Chondrocyte (in vitro differentiated cells): Measurements from ENCODE around the gene WRAP53. TPM values are rescaled to one million over a fixed set of nuclear protein-coding genes. Genes with fewer than 3 reads are reported as not detected.

ENCODE experiments used
- DNase-seq: peaks from one replicate; pipeline ENCODE4 v3.0.0; 2021; ENCODE audit warnings: mixed read lengths, low spot score
- H3K27ac Mint-ChIP-seq: one replicate; pipeline ENCODE4 v1.8.0; 2021; ENCODE audit warnings: mild to moderate bottlenecking, moderate library complexity, mixed read lengths; ENCODE audit not compliant: unreplicated experiment
- H3K27me3 Mint-ChIP-seq: 2 replicates; pipeline ENCODE4 v1.8.0; 2021; ENCODE audit warnings: low read depth, mixed read lengths
- H3K36me3 Mint-ChIP-seq: 2 replicates; pipeline ENCODE4 v1.8.0; 2021; ENCODE audit warnings: low read depth, mixed read lengths
- H3K4me1 Mint-ChIP-seq: 2 replicates; pipeline ENCODE4 v1.8.0; 2021; ENCODE audit warnings: low read depth, mild to moderate bottlenecking, mixed read lengths
- H3K4me3 Mint-ChIP-seq: one replicate; pipeline ENCODE4 v1.8.0; 2021; ENCODE audit warnings: mild to moderate bottlenecking, moderate library complexity, mixed read lengths; ENCODE audit not compliant: unreplicated experiment
- H3K9me3 Mint-ChIP-seq: 2 replicates; pipeline ENCODE4 v1.8.0; 2021; ENCODE audit warnings: low read depth, mixed read lengths
- CTCF ChIP-seq: fragments of 200-600 bp; sonication (generic); IDR thresholded peaks from 2 replicates; pipeline ENCODE4 v1.5.0; 2021; ENCODE audit warnings: antibody characterized with exemption, mild to moderate bottlenecking, moderate library complexity
- total RNA-seq: library from RNA; stranded (reverse); gene quantifications from 3 replicates; pipeline ENCODE4 v1.2.1, GENCODE V29; 2021

Gene WRAP53
- total RNA-seq, 1 donor from 2014 or later = 7.1 TPM

GRCh38 chr17:7701681-7702080 lies 13.4 kb downstream of the WRAP53 start:
- TF ChIP-seq CTCF = no peak
- Mint-ChIP-seq H3K4me1 (peaks cover 27% of the 10 kb centered on the region), H3K27me3 (peaks cover 9% of the 10 kb centered on the region), H3K9me3 (no peaks in the 10 kb centered on the region), H3K36me3 (peaks cover 3% of the 10 kb centered on the region), H3K27ac (no peak overlapping the region), H3K4me3 (no peak overlapping the region)
- no peak for DNase-seq

- no peak overlapping the region for H3K27ac Mint-ChIP-seq
- H3K4me3 Mint-ChIP-seq = no peak overlapping the region
- peaks cover 11% of the 10 kb centered on the region for H3K27me3 Mint-ChIP-seq
- DNase-seq = no peak
- H3K36me3 Mint-ChIP-seq = peaks cover 2% of the 10 kb centered on the region
- no peak for TF ChIP-seq CTCF
- H3K9me3 Mint-ChIP-seq = no peaks in the 10 kb centered on the region
- peaks cover 27% of the 10 kb centered on the region for H3K4me1 Mint-ChIP-seq
These were observed 14.5 kb downstream of the WRAP53 start for GRCh38 chr17:7702776-7703175.

GRCh38 chr17:7703584-7704479 lies 15.6 kb downstream of the WRAP53 start:
- H3K27me3 Mint-ChIP-seq = peaks cover 11% of the 10 kb centered on the region
- TF ChIP-seq CTCF = no peak
- peaks cover 2% of the 10 kb centered on the region for H3K36me3 Mint-ChIP-seq
- H3K4me3 Mint-ChIP-seq = peak overlapping the region; percentile 78
- DNase-seq = no peak
- H3K9me3 Mint-ChIP-seq = no peaks in the 10 kb centered on the region
- H3K4me1 Mint-ChIP-seq = peaks cover 27% of the 10 kb centered on the region
- peak overlapping the region; percentile 54 for H3K27ac Mint-ChIP-seq

GRCh38 chr17:7704601-7705268 lies 16.5 kb downstream of the WRAP53 start, which contains the start of gene EFNB3:
TSS of gene EFNB3 (plus strand) at chr17:7705202. CDS start at chr17:7705599, 397 bp downstream.
- DNase-seq = no peak
- TF ChIP-seq CTCF = no peak
- no peak within 1 kb of the TSS for H3K27ac Mint-ChIP-seq
- H3K27me3 Mint-ChIP-seq = peaks cover 11% of the 10 kb centered on the region
- H3K4me3 Mint-ChIP-seq = peak within 1 kb of the TSS; percentile 78
- H3K9me3 Mint-ChIP-seq = no peaks in the 10 kb centered on the region
- peaks cover 27% of the 10 kb centered on the region for H3K4me1 Mint-ChIP-seq
- peaks cover 2% of the 10 kb centered on the region for H3K36me3 Mint-ChIP-seq
